ENCODE results near the gene MNT. TPM values are rescaled to one million over a fixed set of nuclear protein-coding genes. Genes with fewer than 3 reads are reported as not detected.

The MNT gene
- polyA plus RNA-seq, 1 donor (not counting 4 experiments of a cell fraction or from before 2014, with no cell fraction given), result 2.0 TPM

- H3K4me3 ChIP-seq (ENCODE audit: control insufficient read depth in 2 of 3, extremely low read depth in 1 of 3, insufficient read depth in 2 of 3, low read depth in 1 of 3, low read length in 3 of 3), result no peak overlapping the region
- H3K79me2 ChIP-seq (ENCODE audit: control insufficient read depth, insufficient read depth, low read length), result peaks cover 33% of the 10 kb centered on the region
- FAIRE-seq, result no peak
- no peaks in the 10 kb centered on the region for H4K20me1 ChIP-seq (ENCODE audit: control insufficient read depth, extremely low read depth, insufficient read depth, low read length)
- DNase-seq (ENCODE audit: low read depth, low spot score), result no peak
- no peak overlapping the region for H3K4me2 ChIP-seq (ENCODE audit: control insufficient read depth, extremely low read depth, insufficient read depth, low read depth, low read length)
- no peak overlapping the region for H3K27ac ChIP-seq (ENCODE audit: control insufficient read depth, insufficient read depth, low read length)
- TF ChIP-seq CTCF (optimal IDR thresholded peaks at IDR 0.05 in 1 of 3, IDR thresholded peaks at IDR 0.05 in 1 of 3, conservative IDR thresholded peaks at IDR 0.05 in 1 of 3; ENCODE audit: extremely low read depth in 1 of 3, insufficient read depth in 2 of 3, low read length in 3 of 3) (no peak), EZH2 (IDR thresholded peaks at IDR 0.05; ENCODE audit: low read length) (no peak)
- H3K4me1 ChIP-seq (ENCODE audit: control insufficient read depth, extremely low read depth, insufficient read depth, low read length), result peaks cover 38% of the 10 kb centered on the region
- no peak overlapping the region for H3K9ac ChIP-seq (ENCODE audit: control insufficient read depth, extremely low read depth, insufficient read depth, low read length)
- H3K27me3 ChIP-seq (ENCODE audit: control insufficient read depth, extremely low read depth, insufficient read depth, low read length), result no peaks in the 10 kb centered on the region
- H3K9me3 ChIP-seq (ENCODE audit: control insufficient read depth, low read depth, low read length), result no peaks in the 10 kb centered on the region
- peaks cover 4 to 6% of the 10 kb centered on the region in 2 experiments for H3K36me3 ChIP-seq (ENCODE audit: control insufficient read depth in 2 of 2, extremely low read depth in 1 of 2, insufficient read depth in 2 of 2, low read length in 2 of 2)
- no peaks in the 10 kb centered on the region for H3K9me1 ChIP-seq (ENCODE audit: control insufficient read depth, extremely low read depth, insufficient read depth, low read length)
- H2AFZ ChIP-seq (ENCODE audit: control insufficient read depth, low read length), result no peak overlapping the region
- dilution Hi-C loops (cut with MboI; ENCODE audit: extremely low pct_ligation_motif_present, low sequenced_read_pairs), result no loop called here
These were observed 6.1 kb downstream of the MNT start for GRCh38 chr17:2394775-2395201.

GRCh38 chr17:2393954-2394749 is 6.7 kb downstream of the MNT start:
- Histone ChIP-seq H2AFZ (ENCODE audit: control insufficient read depth, low read length) (no peak overlapping the region), H3K4me3 (ENCODE audit: control insufficient read depth in 2 of 3, extremely low read depth in 1 of 3, insufficient read depth in 2 of 3, low read depth in 1 of 3, low read length in 3 of 3) (peak overlapping the region in 1 of 3 experiments; percentile 27), H3K79me2 (ENCODE audit: control insufficient read depth, insufficient read depth, low read length) (peaks cover 33% of the 10 kb centered on the region), H3K9me3 (ENCODE audit: control insufficient read depth, low read depth, low read length) (no peaks in the 10 kb centered on the region), H3K27ac (ENCODE audit: control insufficient read depth, insufficient read depth, low read length) (peak overlapping the region; percentile 17), H3K9me1 (ENCODE audit: control insufficient read depth, extremely low read depth, insufficient read depth, low read length) (no peaks in the 10 kb centered on the region), H3K36me3 (ENCODE audit: control insufficient read depth in 2 of 2, extremely low read depth in 1 of 2, insufficient read depth in 2 of 2, low read length in 2 of 2) (peaks cover 8% of the 10 kb centered on the region in 2 experiments), H3K27me3 (ENCODE audit: control insufficient read depth, extremely low read depth, insufficient read depth, low read length) (no peaks in the 10 kb centered on the region), H4K20me1 (ENCODE audit: control insufficient read depth, extremely low read depth, insufficient read depth, low read length) (no peaks in the 10 kb centered on the region), H3K4me1 (ENCODE audit: control insufficient read depth, extremely low read depth, insufficient read depth, low read length) (peaks cover 38% of the 10 kb centered on the region), H3K9ac (ENCODE audit: control insufficient read depth, extremely low read depth, insufficient read depth, low read length) (peak overlapping the region; percentile 50), H3K4me2 (ENCODE audit: control insufficient read depth, extremely low read depth, insufficient read depth, low read depth, low read length) (peak overlapping the region; percentile 18)
- dilution Hi-C loops (cut with MboI; ENCODE audit: extremely low pct_ligation_motif_present, low sequenced_read_pairs), result no loop called here
- DNase-seq (ENCODE audit: low read depth, low spot score), result no peak
- TF ChIP-seq EZH2 (IDR thresholded peaks at IDR 0.05; ENCODE audit: low read length), result no peak
- TF ChIP-seq CTCF (optimal IDR thresholded peaks at IDR 0.05 in 1 of 3, IDR thresholded peaks at IDR 0.05 in 1 of 3, conservative IDR thresholded peaks at IDR 0.05 in 1 of 3; ENCODE audit: extremely low read depth in 1 of 3, insufficient read depth in 2 of 3, low read length in 3 of 3), result no peak
- no peak for FAIRE-seq

All from keratinocyte (primary cell).